K562 (cell line): ENCODE data around the gene GORASP1. TPM values are rescaled to one million over a fixed set of nuclear protein-coding genes. Genes with fewer than 3 reads are reported as not detected.

Experiments
- ATAC-seq: fragments of 200-7000 bp; cut with Tn5 transposase; 3 replicates; pipeline ENCODE4 v1.9.1; 2020; ENCODE audit warnings: moderate library complexity
- BruUV-seq: library from RNA; stranded (reverse); fragments of 400-500 nt; replicated peaks from 2 replicates; lab custom pipeline; 2021; lab: Mats Ljungman, UMichigan
- CTCF ChIA-PET: fragments of 300-600 bp; formaldehyde crosslinking; extraction: SDS; loops from one replicate; lab custom pipeline; 2021; ENCODE audit warnings: low intra/inter-chr PET ratio; lab: Yijun Ruan, JAX
- POLR2A ChIA-PET: fragments of 300-600, 350-650 bp; sonication (Branson Sonifier 250); formaldehyde crosslinking; extraction: SDS; loops from one replicate; lab custom pipeline; 2021; ENCODE audit warnings: antibody characterized with exemption, inconsistent platforms; lab: Yijun Ruan, JAX
- DNase-seq, 4 experiments: peaks; one replicate each; pipeline versions ENCODE4 v3.0.0 to v3.0.0-alpha.2; 2011 to 2018; ENCODE audit warnings: low spot score in 3 of 4, mixed read lengths in 3 of 4; ENCODE audit errors: extremely low read depth in 1 of 4
- FAIRE-seq: peaks from 2 replicates; lab custom pipeline; 2011; peaks lifted over from hg19 to GRCh38; lab: Jason Lieb, UNC
- H2AFZ ChIP-seq: 2 replicates; pipeline ENCODE4 v1.6.0; 2011; ENCODE audit warnings: low read depth, low read length, control low read depth, inconsistent platforms
- H3K27ac ChIP-seq: fragments of 200-600 bp; 3 replicates; pipeline ENCODE4 v1.8.0; 2011; ENCODE audit warnings: low read depth, mild to moderate bottlenecking, control low read depth, inconsistent platforms, low read length, moderate library complexity, mixed read lengths; ENCODE audit errors: extremely low read depth
- H3K27me3 ChIP-seq, 2 experiments: fragments of 300-600 bp in 1 of 2; 2 replicates in 1 of 2; 3 replicates in 1 of 2; pipeline versions ENCODE4 v1.6.0 to v1.8.0; 2011; ENCODE audit warnings: inconsistent platforms in 2 of 2, low read length in 2 of 2, mild to moderate bottlenecking in 1 of 2, mixed read lengths in 1 of 2, moderate library complexity in 1 of 2; ENCODE audit not compliant: control insufficient read depth in 2 of 2, insufficient read depth in 2 of 2
- H3K36me3 ChIP-seq: fragments of 300-600 bp; 3 replicates; pipeline ENCODE4 v1.8.0; 2011; ENCODE audit warnings: mild to moderate bottlenecking, low read length, inconsistent platforms; ENCODE audit not compliant: control insufficient read depth, insufficient read depth
- H3K4me1 ChIP-seq, 2 experiments: fragments of 200-600 bp in 1 of 2; replicated peaks in 1 of 2; 2 replicates in 1 of 2; 3 replicates in 1 of 2; pipeline versions ENCODE4 v1.5.1 to v1.8.0; 2011; ENCODE audit warnings: inconsistent platforms in 2 of 2, low read length in 2 of 2, mild to moderate bottlenecking in 1 of 2, mixed read lengths in 1 of 2, moderate library complexity in 1 of 2; ENCODE audit not compliant: control insufficient read depth in 2 of 2, insufficient read depth in 2 of 2
- H3K4me2 ChIP-seq: 2 replicates; pipeline ENCODE4 v1.6.1; 2011; ENCODE audit warnings: low read length, control low read depth, inconsistent platforms, mixed read lengths; ENCODE audit not compliant: insufficient read depth
- H3K4me3 ChIP-seq: fragments of 200-600 bp; sonication (generic), shearing (Covaris generic); 2 replicates; pipeline ENCODE4 v1.5.1; 2016; ENCODE audit warnings: control low read depth, inconsistent platforms
- H3K79me2 ChIP-seq: fragments of 200-600 bp; 3 replicates; pipeline ENCODE4 v1.8.0; 2011; ENCODE audit warnings: low read length, inconsistent platforms; ENCODE audit not compliant: control insufficient read depth, insufficient read depth
- H3K9ac ChIP-seq, 2 experiments: 2 replicates each; pipeline versions ENCODE4 v1.6.0 to v1.6.1; 2011; ENCODE audit warnings: low read depth in 2 of 2, low read length in 2 of 2, control low read depth in 1 of 2, inconsistent platforms in 1 of 2, mild to moderate bottlenecking in 1 of 2, mixed read lengths in 1 of 2; ENCODE audit not compliant: insufficient read depth in 1 of 2
- H3K9me1 ChIP-seq: one replicate; pipeline ENCODE4 v1.6.0; 2011; ENCODE audit warnings: inconsistent platforms, mild to moderate bottlenecking, low read length, moderate library complexity; ENCODE audit not compliant: control insufficient read depth, insufficient read depth
- H3K9me3 ChIP-seq: replicated peaks from 2 replicates; pipeline ENCODE4 v1.5.1; 2011; ENCODE audit warnings: low read depth, low read length, inconsistent platforms; ENCODE audit not compliant: control insufficient read depth, insufficient read depth
- H4K20me1 ChIP-seq: replicated peaks from 2 replicates; pipeline ENCODE4 v1.6.1; 2011; ENCODE audit warnings: low read length, inconsistent platforms, mixed read lengths; ENCODE audit not compliant: control insufficient read depth, insufficient read depth
- BCL6 ChIP-seq: fragments of 250-450 bp; sonication (Bioruptor Pico); IDR thresholded peaks from 2 replicates; pipeline ENCODE4 v1.4.0; 2020
- MAFG ChIP-seq: fragments of 450-650 bp; conservative IDR thresholded peaks from 2 replicates; pipeline ENCODE4 v1.6.1; 2016; ENCODE audit warnings: missing genetic modification characterization, missing compliant biosample characterization
- ZEB2 ChIP-seq: fragments of 450-650 bp; IDR thresholded peaks from 2 replicates; pipeline ENCODE4 v1.6.1; 2016
- ZNF75A ChIP-seq: fragments of 450-650 bp; formaldehyde crosslinking; IDR thresholded peaks from 2 replicates; pipeline ENCODE4 v1.4.0; 2020; ENCODE audit warnings: mild to moderate bottlenecking
- ZNF77 ChIP-seq: fragments of 250-450 bp; sonication (Bioruptor Pico); IDR thresholded peaks from 2 replicates; pipeline ENCODE4 v1.5.0; 2020
- WGBS: fragments of 100-300 bp; shearing (Covaris generic); methylation state at CpG from one replicate; pipeline ENCODE4 v1.1.6; 2016; ENCODE audit warnings: low coverage, mixed read lengths; ENCODE audit not compliant: insufficient coverage; ENCODE audit errors: missing lambda C conversion rate; 5-methylcytosine and 5-hydroxymethylcytosine counted together
- in situ Hi-C: fragments of 300-500 bp; cut with MboI; formaldehyde crosslinking; loops from 4 replicates; pipeline ENCODE4 v1.15.0; 2018; ENCODE audit warnings: inconsistent platforms, mixed read lengths
- intact Hi-C: fragments of 100-400 bp; cut with micrococcal nuclease; formaldehyde crosslinking; loops from 2 replicates; pipeline ENCODE4 v1.14.2; 2022
- polyA plus RNA-seq, 8 experiments: library from polyadenylated mRNA; depleted of rRNA in 4 of 8; stranded (reverse) in 5 of 8; unstranded in 3 of 8; fragments of >200 nt; fragmentation: Nextera tagmentation in 2 of 8; fragmentation: Illumina TruSeq in 1 of 8; extraction: Ambion mirVana in 2 of 8; extraction: Trizol in 1 of 8; gene quantifications; 2 replicates each; pipeline versions ENCODE4 v1.2.1 to v1.2.3, GENCODE V29; 2011 to 2014; ENCODE audit warnings: inconsistent platforms in 1 of 8, missing spikeins in 1 of 8
- total RNA-seq, 7 experiments: library from RNA; depleted of rRNA in 6 of 7; stranded (reverse); fragments of >200 nt in 6 of 7; fragmentation: Illumina TruSeq in 2 of 7; extraction: Trizol in 2 of 7; gene quantifications; 2 replicates each; pipeline versions ENCODE4 v1.2.1 to v1.2.3, GENCODE V29; 2011 to 2021; ENCODE audit warnings: low replicate concordance in 1 of 7
- TF ChIP-seq, protein P1 (sequence below): fragments of 450-650 bp; formaldehyde crosslinking; conservative IDR thresholded peaks from 2 replicates; pipeline ENCODE4 v1.4.0; 2022; ENCODE audit warnings: mild to moderate bottlenecking, missing genetic modification characterization
- TF ChIP-seq, protein P2 (sequence below): sonication (generic); formaldehyde crosslinking; IDR thresholded peaks from 2 replicates; pipeline ENCODE4 v1.8.0; 2023; ENCODE audit warnings: missing genetic modification reagents, mild to moderate bottlenecking, borderline replicate concordance
- TF ChIP-seq, protein P3 (sequence below): fragments of 150-350 bp; IDR thresholded peaks from 2 replicates; pipeline ENCODE4 v1.6.1; 2014; ENCODE audit warnings: low read depth, mild to moderate bottlenecking, low read length, borderline replicate concordance

The GORASP1 gene
- total and polyA plus RNA-seq, 9 of the 15 experiments (the other 6 are each of a cell fraction or from before 2014, with no cell fraction given) = 8.4 to 87.9 (median 67.6) TPM

DNA sequence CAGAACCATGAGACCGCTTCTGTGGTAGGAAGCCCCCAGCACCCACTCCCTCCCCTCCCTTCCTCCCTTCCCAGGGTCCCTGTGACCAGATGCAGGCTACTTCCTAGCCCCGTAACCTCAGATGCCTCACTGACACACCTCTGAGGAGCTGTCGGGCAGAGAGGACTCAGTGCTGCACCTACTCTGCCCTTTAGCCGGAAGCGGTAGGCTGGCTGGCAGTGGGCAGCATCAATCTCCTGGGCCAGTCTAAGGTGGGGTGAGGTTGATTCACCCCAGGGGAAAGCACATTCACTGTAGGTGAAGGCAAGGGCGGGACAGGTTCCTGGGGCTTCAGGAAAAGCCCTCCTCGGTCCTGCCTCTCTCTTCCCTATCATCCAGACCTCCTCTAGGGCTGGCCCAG lies 26.9 kb upstream of the GORASP1 start (continued):
- no peak for TF ChIP-seq MAFG (tag)
- TF ChIP-seq BCL6 = no peak
- TF ChIP-seq, all 486 proteins: peak for 0

DNA sequence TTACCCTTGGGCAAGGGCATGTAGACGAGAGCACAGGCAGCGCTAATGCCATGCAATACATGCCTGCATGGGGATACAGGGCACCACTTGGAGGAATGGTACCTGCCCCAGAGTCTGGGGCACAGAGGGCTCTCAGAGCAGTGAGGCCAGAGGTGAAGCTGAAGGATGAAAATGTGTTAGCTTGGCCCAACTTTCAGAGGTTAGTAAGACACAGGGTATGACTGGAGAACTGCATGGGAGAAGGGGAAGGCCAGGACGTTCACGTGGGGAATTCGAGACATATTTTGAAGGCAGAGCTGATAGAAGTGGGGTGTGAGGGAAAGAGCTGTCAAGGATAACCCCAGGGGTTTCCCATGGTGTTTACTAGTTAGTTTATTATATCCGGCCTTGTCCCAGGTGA lies 26.4 kb upstream of the GORASP1 start:
- intact Hi-C loops (no loop called here), in situ Hi-C loops (no loop called here)
- TF ChIP-seq, protein P1, sequence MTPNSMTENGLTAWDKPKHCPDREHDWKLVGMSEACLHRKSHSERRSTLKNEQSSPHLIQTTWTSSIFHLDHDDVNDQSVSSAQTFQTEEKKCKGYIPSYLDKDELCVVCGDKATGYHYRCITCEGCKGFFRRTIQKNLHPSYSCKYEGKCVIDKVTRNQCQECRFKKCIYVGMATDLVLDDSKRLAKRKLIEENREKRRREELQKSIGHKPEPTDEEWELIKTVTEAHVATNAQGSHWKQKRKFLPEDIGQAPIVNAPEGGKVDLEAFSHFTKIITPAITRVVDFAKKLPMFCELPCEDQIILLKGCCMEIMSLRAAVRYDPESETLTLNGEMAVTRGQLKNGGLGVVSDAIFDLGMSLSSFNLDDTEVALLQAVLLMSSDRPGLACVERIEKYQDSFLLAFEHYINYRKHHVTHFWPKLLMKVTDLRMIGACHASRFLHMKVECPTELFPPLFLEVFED (CRISPR knock-in tag) = no peak
- TF ChIP-seq, protein P2, sequence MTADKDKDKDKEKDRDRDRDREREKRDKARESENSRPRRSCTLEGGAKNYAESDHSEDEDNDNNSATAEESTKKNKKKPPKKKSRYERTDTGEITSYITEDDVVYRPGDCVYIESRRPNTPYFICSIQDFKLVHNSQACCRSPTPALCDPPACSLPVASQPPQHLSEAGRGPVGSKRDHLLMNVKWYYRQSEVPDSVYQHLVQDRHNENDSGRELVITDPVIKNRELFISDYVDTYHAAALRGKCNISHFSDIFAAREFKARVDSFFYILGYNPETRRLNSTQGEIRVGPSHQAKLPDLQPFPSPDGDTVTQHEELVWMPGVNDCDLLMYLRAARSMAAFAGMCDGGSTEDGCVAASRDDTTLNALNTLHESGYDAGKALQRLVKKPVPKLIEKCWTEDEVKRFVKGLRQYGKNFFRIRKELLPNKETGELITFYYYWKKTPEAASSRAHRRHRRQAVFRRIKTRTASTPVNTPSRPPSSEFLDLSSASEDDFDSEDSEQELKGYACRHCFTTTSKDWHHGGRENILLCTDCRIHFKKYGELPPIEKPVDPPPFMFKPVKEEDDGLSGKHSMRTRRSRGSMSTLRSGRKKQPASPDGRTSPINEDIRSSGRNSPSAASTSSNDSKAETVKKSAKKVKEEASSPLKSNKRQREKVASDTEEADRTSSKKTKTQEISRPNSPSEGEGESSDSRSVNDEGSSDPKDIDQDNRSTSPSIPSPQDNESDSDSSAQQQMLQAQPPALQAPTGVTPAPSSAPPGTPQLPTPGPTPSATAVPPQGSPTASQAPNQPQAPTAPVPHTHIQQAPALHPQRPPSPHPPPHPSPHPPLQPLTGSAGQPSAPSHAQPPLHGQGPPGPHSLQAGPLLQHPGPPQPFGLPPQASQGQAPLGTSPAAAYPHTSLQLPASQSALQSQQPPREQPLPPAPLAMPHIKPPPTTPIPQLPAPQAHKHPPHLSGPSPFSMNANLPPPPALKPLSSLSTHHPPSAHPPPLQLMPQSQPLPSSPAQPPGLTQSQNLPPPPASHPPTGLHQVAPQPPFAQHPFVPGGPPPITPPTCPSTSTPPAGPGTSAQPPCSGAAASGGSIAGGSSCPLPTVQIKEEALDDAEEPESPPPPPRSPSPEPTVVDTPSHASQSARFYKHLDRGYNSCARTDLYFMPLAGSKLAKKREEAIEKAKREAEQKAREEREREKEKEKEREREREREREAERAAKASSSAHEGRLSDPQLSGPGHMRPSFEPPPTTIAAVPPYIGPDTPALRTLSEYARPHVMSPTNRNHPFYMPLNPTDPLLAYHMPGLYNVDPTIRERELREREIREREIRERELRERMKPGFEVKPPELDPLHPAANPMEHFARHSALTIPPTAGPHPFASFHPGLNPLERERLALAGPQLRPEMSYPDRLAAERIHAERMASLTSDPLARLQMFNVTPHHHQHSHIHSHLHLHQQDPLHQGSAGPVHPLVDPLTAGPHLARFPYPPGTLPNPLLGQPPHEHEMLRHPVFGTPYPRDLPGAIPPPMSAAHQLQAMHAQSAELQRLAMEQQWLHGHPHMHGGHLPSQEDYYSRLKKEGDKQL = no peak
- TF ChIP-seq ZEB2 (no peak), ZNF77 (CRISPR knock-in tag) (no peak), ZNF75A (no peak)
- TF ChIP-seq, protein P3, sequence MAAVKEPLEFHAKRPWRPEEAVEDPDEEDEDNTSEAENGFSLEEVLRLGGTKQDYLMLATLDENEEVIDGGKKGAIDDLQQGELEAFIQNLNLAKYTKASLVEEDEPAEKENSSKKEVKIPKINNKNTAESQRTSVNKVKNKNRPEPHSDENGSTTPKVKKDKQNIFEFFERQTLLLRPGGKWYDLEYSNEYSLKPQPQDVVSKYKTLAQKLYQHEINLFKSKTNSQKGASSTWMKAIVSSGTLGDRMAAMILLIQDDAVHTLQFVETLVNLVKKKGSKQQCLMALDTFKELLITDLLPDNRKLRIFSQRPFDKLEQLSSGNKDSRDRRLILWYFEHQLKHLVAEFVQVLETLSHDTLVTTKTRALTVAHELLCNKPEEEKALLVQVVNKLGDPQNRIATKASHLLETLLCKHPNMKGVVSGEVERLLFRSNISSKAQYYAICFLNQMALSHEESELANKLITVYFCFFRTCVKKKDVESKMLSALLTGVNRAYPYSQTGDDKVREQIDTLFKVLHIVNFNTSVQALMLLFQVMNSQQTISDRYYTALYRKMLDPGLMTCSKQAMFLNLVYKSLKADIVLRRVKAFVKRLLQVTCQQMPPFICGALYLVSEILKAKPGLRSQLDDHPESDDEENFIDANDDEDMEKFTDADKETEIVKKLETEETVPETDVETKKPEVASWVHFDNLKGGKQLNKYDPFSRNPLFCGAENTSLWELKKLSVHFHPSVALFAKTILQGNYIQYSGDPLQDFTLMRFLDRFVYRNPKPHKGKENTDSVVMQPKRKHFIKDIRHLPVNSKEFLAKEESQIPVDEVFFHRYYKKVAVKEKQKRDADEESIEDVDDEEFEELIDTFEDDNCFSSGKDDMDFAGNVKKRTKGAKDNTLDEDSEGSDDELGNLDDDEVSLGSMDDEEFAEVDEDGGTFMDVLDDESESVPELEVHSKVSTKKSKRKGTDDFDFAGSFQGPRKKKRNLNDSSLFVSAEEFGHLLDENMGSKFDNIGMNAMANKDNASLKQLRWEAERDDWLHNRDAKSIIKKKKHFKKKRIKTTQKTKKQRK = no peak
- no peak overlapping the region for H3K4me3 ChIP-seq
- no peak overlapping the region for H3K9ac ChIP-seq
- WGBS = 15% methylated on average over 6 of the region's 6 CpGs
- no peak overlapping the region for H2AFZ ChIP-seq
- H3K9me1 ChIP-seq = no peaks in the 10 kb centered on the region
- BruUV-seq = no TSS peak
- peaks cover 0 to 13% of the 10 kb centered on the region in 2 experiments; a peak in 2 of 5 replicates for H3K4me1 ChIP-seq
- ChIA-PET POLR2A (interaction anchor here (0.6 to 1.8 kb wide), 6 partner anchors 7 to 31 kb away, joined by 4 to 7 read pairs (median 4); no protein-coding TSS in a partner anchor), CTCF (no interaction called here)
- DNase-seq (no peak), FAIRE-seq (no peak), ATAC-seq (no peak)
- H4K20me1 ChIP-seq = peaks cover 5% of the 10 kb centered on the region; the same call in 1 of the 2 replicates
- peaks cover 0 to 9% of the 10 kb centered on the region in 2 experiments; a peak in 1 of 5 replicates for H3K27me3 ChIP-seq
- H3K4me2 ChIP-seq = no peak overlapping the region
- H3K27ac ChIP-seq = no peak overlapping the region
- H3K36me3 ChIP-seq = no peaks in the 10 kb centered on the region
- no peaks in the 10 kb centered on the region for H3K79me2 ChIP-seq
- H3K9me3 ChIP-seq = no peaks in the 10 kb centered on the region
